RWPE1 (cell line): Measurements from ENCODE around the gene HEXIM2.
A peak's percentile ranks its signal among the peaks of the same experiment; 100 is the strongest.

Experiments
- CTCF ChIA-PET: fragments of 350-600 bp; sonication (Branson Sonifier 250); formaldehyde crosslinking; extraction: SDS; loops from one replicate; lab custom pipeline; 2021; lab: Yijun Ruan, JAX
- POLR2A ChIA-PET: fragments of 400-600 bp; formaldehyde crosslinking; extraction: SDS; loops from one replicate; lab custom pipeline; 2020; ENCODE audit warnings: antibody characterized with exemption; ENCODE audit not compliant: low non-redundant PET; lab: Yijun Ruan, JAX
- DNase-seq: peaks from one replicate; pipeline ENCODE4 v3.0.0; 2012; ENCODE audit warnings: low spot score
- H3K27ac ChIP-seq: fragments of 450-650 bp; 2 replicates; pipeline ENCODE4 v1.5.1; 2017
- CTCF ChIP-seq: fragments of 450-650 bp; conservative IDR thresholded peaks from 2 replicates; pipeline ENCODE4 v1.5.1; 2017; ENCODE audit warnings: low read depth, mild to moderate bottlenecking

Gene HEXIM2

GRCh38 chr17:45146890-45147580 lies 14.6 kb upstream of the HEXIM2 start:
- DNase-seq: no peak
- POLR2A ChIA-PET: interaction anchor here (2.9 kb wide), 1 partner anchor 14 kb away, joined by 22 read pairs; the partner anchor contains the start of gene HEXIM2
- no peak for TF ChIP-seq CTCF
- CTCF ChIA-PET: interaction anchor here (0.6 to 1.7 kb wide), 5 partner anchors 12 to 346 kb away, joined by 3 to 8 read pairs (median 3); partner anchors contain the start of gene ACBD4
- H3K27ac ChIP-seq: peak overlapping the region; percentile 95

GRCh38 chr17:45147581-45148182 lies 14.0 kb upstream of the HEXIM2 start:
- TF ChIP-seq CTCF: no peak
- CTCF ChIA-PET: interaction anchor here (0.6 to 5.8 kb wide), 8 partner anchors 12 to 347 kb away, joined by 3 to 99 read pairs (median 15); partner anchors contain the start of genes ACBD4, HEXIM2 and PLCD3
- POLR2A ChIA-PET: interaction anchor here (0.7 to 4.8 kb wide), 5 partner anchors 12 to 169 kb away, joined by 3 to 51 read pairs (median 22); partner anchors contain the start of genes ACBD4, HEXIM2 and MAP3K14
- peak overlapping the region; percentile 95 for H3K27ac ChIP-seq
- DNase-seq: no peak

GRCh38 chr17:45148183-45149036 lies 13.3 kb upstream of the HEXIM2 start, which contains the start of gene HEXIM1:
Gene HEXIM1, plus strand, starts transcription at chr17:45148475. Its CDS starts 716 bp downstream, at chr17:45149191.
- CTCF ChIA-PET: interaction anchor here (0.6 to 5.8 kb wide), 13 partner anchors 12 to 622 kb away, joined by 3 to 99 read pairs (median 4); partner anchors contain the start of genes ACBD4, HEXIM2 and PLCD3
- DNase-seq: peak; percentile 98
- TF ChIP-seq CTCF: no peak
- H3K27ac ChIP-seq: peak within 1 kb of the TSS; percentile 95
- POLR2A ChIA-PET: interaction anchor here (0.5 to 4.8 kb wide), 16 partner anchors 9 to 275 kb away, joined by 3 to 51 read pairs (median 5); partner anchors contain the start of genes ACBD4, HEXIM2 and MAP3K14

- POLR2A ChIA-PET: interaction anchor here (0.5 to 4.8 kb wide), 17 partner anchors 10 to 276 kb away, joined by 3 to 51 read pairs (median 5); partner anchors contain the start of genes ACBD4 and HEXIM2
- CTCF ChIA-PET: interaction anchor here (0.6 to 5.8 kb wide), 19 partner anchors 11 to 1004 kb away, joined by 3 to 99 read pairs (median 4); partner anchors contain the start of genes ACBD4, HEXIM2 and PLCD3
- H3K27ac ChIP-seq: peak overlapping the region; percentile 95
- DNase-seq: no peak
- peak; percentile 96 for TF ChIP-seq CTCF
Observed at GRCh38 chr17:45149037-45149668, 12.5 kb upstream of the HEXIM2 start.

GRCh38 chr17:45149669-45150664 lies 11.7 kb upstream of the HEXIM2 start:
- ChIA-PET CTCF (interaction anchor here (0.6 to 5.8 kb wide), 12 partner anchors 10 to 1005 kb away, joined by 3 to 99 read pairs (median 6); partner anchors contain the start of genes ACBD4, HEXIM2 and PLCD3), POLR2A (interaction anchor here (0.7 to 4.8 kb wide), 9 partner anchors 9 to 163 kb away, joined by 3 to 51 read pairs (median 12); partner anchors contain the start of genes ACBD4 and HEXIM2)
- no peak for TF ChIP-seq CTCF
- H3K27ac ChIP-seq: peak overlapping the region; percentile 95
- DNase-seq: no peak
